HepG2 (cell line): Measurements from ENCODE around the gene SUPT6H. TPM values are rescaled to one million over a fixed set of nuclear protein-coding genes. Genes with fewer than 3 reads are reported as not detected.

Experiments used
- ARNT ChIP-seq: fragments of 450-650 bp; IDR thresholded peaks from 2 replicates; pipeline ENCODE4 v1.6.1; 2017
- DNMT3B ChIP-seq: conservative IDR thresholded peaks from 2 replicates; pipeline ENCODE4 v1.6.1; 2016; ENCODE audit warnings: missing biosample characterization, control low read depth
- FLYWCH1 ChIP-seq: sonication (generic); formaldehyde crosslinking; IDR thresholded peaks from 2 replicates; pipeline ENCODE4 v1.8.1; 2023; ENCODE audit warnings: mild to moderate bottlenecking, missing genetic modification reagents
- GTF2F1 ChIP-seq: fragments of 150-350 bp; IDR thresholded peaks from 2 replicates; pipeline ENCODE4 v1.6.1; 2014; ENCODE audit warnings: low read length
- HHEX ChIP-seq: IDR thresholded peaks from 2 replicates; pipeline ENCODE4 v1.6.1; 2016; ENCODE audit warnings: control low read depth
- ISX ChIP-seq: sonication (generic); formaldehyde crosslinking; conservative IDR thresholded peaks from 2 replicates; pipeline ENCODE4 v1.5.0; 2020; ENCODE audit warnings: missing genetic modification reagents
- KLF9 ChIP-seq: IDR thresholded peaks from 2 replicates; pipeline ENCODE4 v1.6.1; 2016; ENCODE audit warnings: low read depth
- MAFF ChIP-seq: IDR thresholded peaks from 2 replicates; pipeline ENCODE4 v1.6.1; 2011; ENCODE audit warnings: low read depth, low read length, improper control_type of control experiment
- MBNL3 ChIP-seq: fragments of 250-450 bp; sonication (Bioruptor Pico); conservative IDR thresholded peaks from 2 replicates; pipeline ENCODE4 v1.8.0; 2022; ENCODE audit warnings: mild to moderate bottlenecking, inconsistent platforms
- MTF2 ChIP-seq: sonication (generic); formaldehyde crosslinking; IDR thresholded peaks from 2 replicates; pipeline ENCODE4 v1.5.0; 2020; ENCODE audit warnings: missing genetic modification reagents, borderline replicate concordance
- RORA ChIP-seq: sonication (generic); formaldehyde crosslinking; IDR thresholded peaks from 2 replicates; pipeline ENCODE4 v1.5.0; 2020; ENCODE audit warnings: mild to moderate bottlenecking, missing genetic modification reagents, moderate library complexity
- SOX6 ChIP-seq, 2 experiments: fragments of 450-650 bp in 1 of 2; sonication (generic) in 1 of 2; formaldehyde crosslinking in 1 of 2; IDR thresholded peaks; 2 replicates each; pipeline versions ENCODE4 v1.4.0 to v1.6.1; 2017 to 2020; ENCODE audit warnings: antibody characterized with exemption in 1 of 2, mild to moderate bottlenecking in 1 of 2, missing genetic modification reagents in 1 of 2
- TEAD3 ChIP-seq: optimal IDR thresholded peaks from 2 replicates; pipeline ENCODE3; 2016; ENCODE audit warnings: borderline replicate concordance
- YEATS4 ChIP-seq: sonication (generic); formaldehyde crosslinking; IDR thresholded peaks from 2 replicates; pipeline ENCODE4 v1.4.0; 2020; ENCODE audit warnings: missing genetic modification reagents, borderline replicate concordance
- ZBTB3 ChIP-seq: sonication (generic); formaldehyde crosslinking; IDR thresholded peaks from 2 replicates; pipeline ENCODE4 v1.4.0; 2020; ENCODE audit warnings: low read depth, mild to moderate bottlenecking, moderate library complexity, missing genetic modification reagents, borderline replicate concordance
- ZEB1 ChIP-seq: IDR thresholded peaks from 2 replicates; pipeline ENCODE4 v1.6.1; 2012; ENCODE audit warnings: mild to moderate bottlenecking, low read depth, inconsistent platforms; ENCODE audit not compliant: insufficient replicate concordance
- ZMYM3 ChIP-seq: sonication (generic); formaldehyde crosslinking; IDR thresholded peaks from 2 replicates; pipeline ENCODE4 v1.5.1; 2020; ENCODE audit warnings: mild to moderate bottlenecking, missing genetic modification reagents
- ZNF224 ChIP-seq: sonication (generic); formaldehyde crosslinking; IDR thresholded peaks from 2 replicates; pipeline ENCODE4 v1.5.0; 2020; ENCODE audit warnings: mild to moderate bottlenecking, missing genetic modification reagents
- ZNF234 ChIP-seq: sonication (generic); formaldehyde crosslinking; conservative IDR thresholded peaks from 2 replicates; pipeline ENCODE4 v1.5.1; 2020; ENCODE audit warnings: mild to moderate bottlenecking, missing genetic modification reagents
- ZNF446 ChIP-seq: sonication (generic); formaldehyde crosslinking; IDR thresholded peaks from 2 replicates; pipeline ENCODE4 v1.5.0; 2020; ENCODE audit warnings: mild to moderate bottlenecking, missing genetic modification reagents
- ZNF562 ChIP-seq: sonication (generic); formaldehyde crosslinking; IDR thresholded peaks from 2 replicates; pipeline ENCODE4 v1.8.0; 2022; ENCODE audit warnings: missing genetic modification reagents, borderline replicate concordance
- ZNF607 ChIP-seq: sonication (generic); formaldehyde crosslinking; IDR thresholded peaks from 2 replicates; pipeline ENCODE4 v1.5.1; 2020; ENCODE audit warnings: missing genetic modification reagents, mild to moderate bottlenecking, borderline replicate concordance
- ZNF75D ChIP-seq: sonication (generic); formaldehyde crosslinking; IDR thresholded peaks from 2 replicates; pipeline ENCODE4 v1.8.1; 2023; ENCODE audit warnings: missing genetic modification reagents, mild to moderate bottlenecking, borderline replicate concordance
- polyA plus RNA-seq, 8 experiments: library from polyadenylated mRNA; depleted of rRNA in 3 of 8; stranded (reverse) in 7 of 8; unstranded in 1 of 8; fragments of >200 nt; fragmentation: Illumina TruSeq in 4 of 8; extraction: Trizol in 4 of 8; gene quantifications; 2 replicates each; pipeline versions ENCODE4 v1.2.1 to v1.2.3, GENCODE V29; 2011 to 2016; ENCODE audit warnings: low read depth in 4 of 8, missing spikeins in 1 of 8, mixed read lengths in 1 of 8; ENCODE audit not compliant: insufficient read depth in 1 of 8
- total RNA-seq, 5 experiments: library from RNA; depleted of rRNA; stranded (reverse); fragments of >200 nt; fragmentation: Illumina TruSeq; extraction: Trizol; gene quantifications; 2 replicates each; pipeline ENCODE4 v1.2.3, GENCODE V29; 2016; ENCODE audit warnings: low read depth in 1 of 5
- TF ChIP-seq, protein P1 (sequence below): sonication (generic); formaldehyde crosslinking; IDR thresholded peaks from 2 replicates; pipeline ENCODE4 v1.8.1; 2023; ENCODE audit warnings: missing genetic modification reagents, mild to moderate bottlenecking, borderline replicate concordance
- TF ChIP-seq, protein P2 (sequence below): sonication (generic); formaldehyde crosslinking; IDR thresholded peaks from 2 replicates; pipeline ENCODE4 v1.4.0; 2020; ENCODE audit warnings: mild to moderate bottlenecking, low read depth, missing genetic modification reagents
- TF ChIP-seq, protein P3 (sequence below): sonication (generic); formaldehyde crosslinking; IDR thresholded peaks from 2 replicates; pipeline ENCODE4 v1.4.0; 2020; ENCODE audit warnings: low read depth, mild to moderate bottlenecking, missing genetic modification reagents
- TF ChIP-seq, protein P4 (sequence below): sonication (generic); formaldehyde crosslinking; IDR thresholded peaks from 2 replicates; pipeline ENCODE4 v1.8.0; 2023; ENCODE audit warnings: mild to moderate bottlenecking, missing genetic modification reagents

SUPT6H gene
- total and polyA plus RNA-seq, 2 of the 13 experiments (the other 11 are each of a cell fraction or from before 2014, with no cell fraction given), result 32.7 to 39.9 TPM

DNA sequence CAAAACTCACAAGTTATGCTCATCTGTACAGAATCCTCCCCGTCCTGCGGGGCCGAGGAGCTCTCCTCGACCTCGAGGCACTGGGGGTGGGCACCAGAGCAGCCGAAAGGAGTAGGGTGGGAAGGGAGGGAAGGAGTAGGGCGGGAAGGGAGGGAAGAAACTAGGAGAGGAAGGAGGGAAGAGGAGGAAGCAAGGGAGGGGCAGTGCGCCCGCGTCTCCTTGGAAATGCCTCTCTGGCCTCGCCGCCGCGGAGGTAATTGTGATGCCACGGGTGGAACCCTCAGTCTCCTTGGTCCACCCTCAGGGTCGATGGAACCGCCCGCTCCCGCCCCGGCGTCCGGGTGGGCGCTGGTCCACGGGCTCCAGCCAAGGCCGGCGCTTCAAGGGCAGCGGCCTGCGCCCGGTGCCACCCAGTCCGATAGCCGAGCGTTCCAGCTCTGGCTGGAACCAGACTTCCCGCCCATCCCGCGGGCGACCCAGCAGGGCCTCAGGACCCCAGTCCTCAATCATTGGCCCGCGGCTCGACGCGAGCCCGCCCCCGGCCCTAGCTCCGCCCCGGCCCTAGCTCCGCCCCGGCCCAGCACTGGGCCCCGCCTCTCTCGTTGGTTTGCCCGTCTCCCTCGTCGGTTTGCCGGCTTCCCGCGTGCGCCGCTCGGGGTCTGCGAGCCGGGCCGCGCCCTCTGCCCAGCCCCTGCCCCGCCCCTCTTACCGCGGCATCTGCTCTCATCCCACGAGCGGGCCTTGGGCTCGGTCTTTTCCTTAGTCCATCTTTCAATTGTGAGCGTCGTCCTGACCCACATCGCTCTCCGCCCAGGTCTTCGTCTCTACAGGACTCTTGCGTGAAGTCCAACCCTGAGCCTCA is 49.1 kb downstream of the SUPT6H start (continued):
- TF ChIP-seq ZNF224 (no peak; the same call in 1 of the 2 replicates), RORA (CRISPR knock-in tag) (no peak), ISX (CRISPR knock-in tag) (no peak), ZBTB3 (no peak), FLYWCH1 (no peak), MAFF (no peak), ZNF607 (CRISPR knock-in tag) (peak; percentile 70), TEAD3 (CRISPR knock-in tag) (peak; percentile 81), KLF9 (CRISPR knock-in tag) (no peak), ARNT (no peak), SOX6 (IDR thresholded peaks at IDR 0.05) (no peak), SOX6 (CRISPR knock-in tag; IDR thresholded peaks at IDR 0.05) (peak; percentile 50), HHEX (CRISPR knock-in tag) (no peak), ZNF234 (CRISPR knock-in tag) (no peak), YEATS4 (CRISPR knock-in tag) (peak; percentile 61; the same call in 1 of the 2 replicates), ZNF75D (CRISPR knock-in tag) (no peak), ZMYM3 (CRISPR knock-in tag) (no peak), ZNF446 (CRISPR knock-in tag) (peak; percentile 27; the same call in 1 of the 2 replicates), MBNL3 (no peak), ZEB1 (no peak), DNMT3B (CRISPR knock-in tag) (no peak), ZNF562 (CRISPR knock-in tag) (no peak), GTF2F1 (no peak), MTF2 (no peak)
- TF ChIP-seq, protein P1, sequence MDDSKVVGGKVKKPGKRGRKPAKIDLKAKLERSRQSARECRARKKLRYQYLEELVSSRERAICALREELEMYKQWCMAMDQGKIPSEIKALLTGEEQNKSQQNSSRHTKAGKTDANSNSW (CRISPR knock-in tag), result 0 out of 2 replicates have a peak, but pooled peaks have one; percentile 90
- TF ChIP-seq, protein P2, sequence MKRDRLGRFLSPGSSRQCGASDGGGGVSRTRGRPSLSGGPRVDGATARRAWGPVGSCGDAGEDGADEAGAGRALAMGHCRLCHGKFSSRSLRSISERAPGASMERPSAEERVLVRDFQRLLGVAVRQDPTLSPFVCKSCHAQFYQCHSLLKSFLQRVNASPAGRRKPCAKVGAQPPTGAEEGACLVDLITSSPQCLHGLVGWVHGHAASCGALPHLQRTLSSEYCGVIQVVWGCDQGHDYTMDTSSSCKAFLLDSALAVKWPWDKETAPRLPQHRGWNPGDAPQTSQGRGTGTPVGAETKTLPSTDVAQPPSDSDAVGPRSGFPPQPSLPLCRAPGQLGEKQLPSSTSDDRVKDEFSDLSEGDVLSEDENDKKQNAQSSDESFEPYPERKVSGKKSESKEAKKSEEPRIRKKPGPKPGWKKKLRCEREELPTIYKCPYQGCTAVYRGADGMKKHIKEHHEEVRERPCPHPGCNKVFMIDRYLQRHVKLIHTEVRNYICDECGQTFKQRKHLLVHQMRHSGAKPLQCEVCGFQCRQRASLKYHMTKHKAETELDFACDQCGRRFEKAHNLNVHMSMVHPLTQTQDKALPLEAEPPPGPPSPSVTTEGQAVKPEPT (CRISPR knock-in tag), result 0 out of 2 replicates have a peak, but pooled peaks have one; percentile 52
- TF ChIP-seq, protein P3, sequence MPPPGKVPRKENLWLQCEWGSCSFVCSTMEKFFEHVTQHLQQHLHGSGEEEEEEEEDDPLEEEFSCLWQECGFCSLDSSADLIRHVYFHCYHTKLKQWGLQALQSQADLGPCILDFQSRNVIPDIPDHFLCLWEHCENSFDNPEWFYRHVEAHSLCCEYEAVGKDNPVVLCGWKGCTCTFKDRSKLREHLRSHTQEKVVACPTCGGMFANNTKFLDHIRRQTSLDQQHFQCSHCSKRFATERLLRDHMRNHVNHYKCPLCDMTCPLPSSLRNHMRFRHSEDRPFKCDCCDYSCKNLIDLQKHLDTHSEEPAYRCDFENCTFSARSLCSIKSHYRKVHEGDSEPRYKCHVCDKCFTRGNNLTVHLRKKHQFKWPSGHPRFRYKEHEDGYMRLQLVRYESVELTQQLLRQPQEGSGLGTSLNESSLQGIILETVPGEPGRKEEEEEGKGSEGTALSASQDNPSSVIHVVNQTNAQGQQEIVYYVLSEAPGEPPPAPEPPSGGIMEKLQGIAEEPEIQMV (CRISPR knock-in tag), result peak; percentile 27; the same call in 1 of the 2 replicates
- TF ChIP-seq, protein P4, sequence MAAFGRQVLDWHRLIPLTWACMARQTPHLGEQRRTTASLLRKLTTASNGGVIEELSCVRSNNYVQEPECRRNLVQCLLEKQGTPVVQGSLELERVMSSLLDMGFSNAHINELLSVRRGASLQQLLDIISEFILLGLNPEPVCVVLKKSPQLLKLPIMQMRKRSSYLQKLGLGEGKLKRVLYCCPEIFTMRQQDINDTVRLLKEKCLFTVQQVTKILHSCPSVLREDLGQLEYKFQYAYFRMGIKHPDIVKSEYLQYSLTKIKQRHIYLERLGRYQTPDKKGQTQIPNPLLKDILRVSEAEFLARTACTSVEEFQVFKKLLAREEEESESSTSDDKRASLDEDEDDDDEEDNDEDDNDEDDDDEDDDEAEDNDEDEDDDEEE (CRISPR knock-in tag), result no peak
